ENCODE results near the gene AOPEP. TPM values are rescaled to one million over a fixed set of nuclear protein-coding genes. Genes with fewer than 3 reads are reported as not detected.

The AOPEP gene
- total and polyA plus RNA-seq, 2 of the 13 experiments (the other 11 are each of a cell fraction or from before 2014, with no cell fraction given) = 22.2 to 41.6 TPM

DNA sequence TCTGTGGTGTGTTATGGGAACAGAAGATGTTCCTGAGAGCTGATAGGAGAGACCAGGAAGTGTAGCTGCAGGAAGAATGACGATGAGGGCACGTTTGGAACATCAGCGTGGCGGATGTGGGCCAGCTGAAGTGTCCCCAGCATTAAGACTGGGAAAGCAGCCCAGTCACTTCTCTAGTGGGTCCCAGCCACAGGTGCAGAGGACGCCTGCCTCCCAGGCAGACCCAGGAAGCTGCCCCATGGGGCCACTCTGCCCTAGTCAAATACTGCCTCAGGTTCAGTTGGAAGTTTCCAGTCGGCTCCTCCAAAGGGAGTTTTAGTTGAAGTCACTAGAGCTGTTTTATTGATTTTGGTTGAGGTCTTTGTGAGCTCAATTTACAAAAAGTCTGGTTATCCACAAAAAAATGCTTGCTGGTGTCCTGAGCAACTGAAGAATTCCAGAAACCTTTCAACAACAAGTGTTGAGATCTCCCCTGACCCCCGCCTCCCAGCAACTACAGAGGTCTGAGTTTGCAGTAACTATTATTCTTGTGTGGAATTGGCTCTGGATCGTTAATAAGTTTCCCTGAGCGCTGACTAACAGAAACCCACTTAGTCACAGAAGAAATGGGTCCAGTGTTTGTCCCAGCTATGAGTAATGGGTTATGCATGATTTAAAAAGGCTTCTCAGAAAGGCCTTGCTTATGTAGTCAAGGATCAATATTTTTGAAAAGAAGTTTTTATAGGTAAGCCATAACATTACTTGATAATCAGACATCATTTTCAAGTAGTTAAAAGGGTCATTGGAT, 296.9 kb downstream of the AOPEP start (continued):
- TF ChIP-seq, protein P1, sequence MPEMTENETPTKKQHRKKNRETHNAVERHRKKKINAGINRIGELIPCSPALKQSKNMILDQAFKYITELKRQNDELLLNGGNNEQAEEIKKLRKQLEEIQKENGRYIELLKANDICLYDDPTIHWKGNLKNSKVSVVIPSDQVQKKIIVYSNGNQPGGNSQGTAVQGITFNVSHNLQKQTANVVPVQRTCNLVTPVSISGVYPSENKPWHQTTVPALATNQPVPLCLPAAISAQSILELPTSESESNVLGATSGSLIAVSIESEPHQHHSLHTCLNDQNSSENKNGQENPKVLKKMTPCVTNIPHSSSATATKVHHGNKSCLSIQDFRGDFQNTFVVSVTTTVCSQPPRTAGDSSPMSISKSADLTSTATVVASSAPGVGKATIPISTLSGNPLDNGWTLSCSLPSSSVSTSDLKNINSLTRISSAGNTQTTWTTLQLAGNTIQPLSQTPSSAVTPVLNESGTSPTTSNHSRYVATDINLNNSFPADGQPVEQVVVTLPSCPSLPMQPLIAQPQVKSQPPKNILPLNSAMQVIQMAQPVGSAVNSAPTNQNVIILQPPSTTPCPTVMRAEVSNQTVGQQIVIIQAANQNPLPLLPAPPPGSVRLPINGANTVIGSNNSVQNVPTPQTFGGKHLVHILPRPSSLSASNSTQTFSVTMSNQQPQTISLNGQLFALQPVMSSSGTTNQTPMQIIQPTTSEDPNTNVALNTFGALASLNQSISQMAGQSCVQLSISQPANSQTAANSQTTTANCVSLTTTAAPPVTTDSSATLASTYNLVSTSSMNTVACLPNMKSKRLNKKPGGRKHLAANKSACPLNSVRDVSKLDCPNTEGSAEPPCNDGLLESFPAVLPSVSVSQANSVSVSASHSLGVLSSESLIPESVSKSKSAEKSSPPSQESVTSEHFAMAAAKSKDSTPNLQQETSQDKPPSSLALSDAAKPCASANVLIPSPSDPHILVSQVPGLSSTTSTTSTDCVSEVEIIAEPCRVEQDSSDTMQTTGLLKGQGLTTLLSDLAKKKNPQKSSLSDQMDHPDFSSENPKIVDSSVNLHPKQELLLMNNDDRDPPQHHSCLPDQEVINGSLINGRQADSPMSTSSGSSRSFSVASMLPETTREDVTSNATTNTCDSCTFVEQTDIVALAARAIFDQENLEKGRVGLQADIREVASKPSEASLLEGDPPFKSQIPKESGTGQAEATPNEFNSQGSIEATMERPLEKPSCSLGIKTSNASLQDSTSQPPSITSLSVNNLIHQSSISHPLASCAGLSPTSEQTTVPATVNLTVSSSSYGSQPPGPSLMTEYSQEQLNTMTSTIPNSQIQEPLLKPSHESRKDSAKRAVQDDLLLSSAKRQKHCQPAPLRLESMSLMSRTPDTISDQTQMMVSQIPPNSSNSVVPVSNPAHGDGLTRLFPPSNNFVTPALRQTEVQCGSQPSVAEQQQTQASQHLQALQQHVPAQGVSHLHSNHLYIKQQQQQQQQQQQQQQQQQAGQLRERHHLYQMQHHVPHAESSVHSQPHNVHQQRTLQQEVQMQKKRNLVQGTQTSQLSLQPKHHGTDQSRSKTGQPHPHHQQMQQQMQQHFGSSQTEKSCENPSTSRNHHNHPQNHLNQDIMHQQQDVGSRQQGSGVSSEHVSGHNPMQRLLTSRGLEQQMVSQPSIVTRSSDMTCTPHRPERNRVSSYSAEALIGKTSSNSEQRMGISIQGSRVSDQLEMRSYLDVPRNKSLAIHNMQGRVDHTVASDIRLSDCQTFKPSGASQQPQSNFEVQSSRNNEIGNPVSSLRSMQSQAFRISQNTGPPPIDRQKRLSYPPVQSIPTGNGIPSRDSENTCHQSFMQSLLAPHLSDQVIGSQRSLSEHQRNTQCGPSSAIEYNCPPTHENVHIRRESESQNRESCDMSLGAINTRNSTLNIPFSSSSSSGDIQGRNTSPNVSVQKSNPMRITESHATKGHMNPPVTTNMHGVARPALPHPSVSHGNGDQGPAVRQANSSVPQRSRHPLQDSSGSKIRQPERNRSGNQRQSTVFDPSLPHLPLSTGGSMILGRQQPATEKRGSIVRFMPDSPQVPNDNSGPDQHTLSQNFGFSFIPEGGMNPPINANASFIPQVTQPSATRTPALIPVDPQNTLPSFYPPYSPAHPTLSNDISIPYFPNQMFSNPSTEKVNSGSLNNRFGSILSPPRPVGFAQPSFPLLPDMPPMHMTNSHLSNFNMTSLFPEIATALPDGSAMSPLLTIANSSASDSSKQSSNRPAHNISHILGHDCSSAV (CRISPR knock-in tag; IDR thresholded peaks at IDR 0.05; ENCODE audit: borderline replicate concordance) = no peak
- TF ChIP-seq KDM4B (CRISPR knock-in tag; IDR thresholded peaks at IDR 0.05) (0 out of 2 replicates have a peak, but pooled peaks have one; percentile 23), MAF1 (CRISPR knock-in tag; IDR thresholded peaks at IDR 0.05; ENCODE audit: borderline replicate concordance) (peak; percentile 34; the same call in 1 of the 2 replicates), HNF4G (IDR thresholded peaks at IDR 0.05; ENCODE audit: borderline replicate concordance, low read depth, low read length) (no peak), HNF4G (CRISPR knock-in tag; IDR thresholded peaks at IDR 0.05; ENCODE audit: borderline replicate concordance, low read depth) (0 out of 2 replicates have a peak, but pooled peaks have one; percentile 33)
- TF ChIP-seq, protein P2, sequence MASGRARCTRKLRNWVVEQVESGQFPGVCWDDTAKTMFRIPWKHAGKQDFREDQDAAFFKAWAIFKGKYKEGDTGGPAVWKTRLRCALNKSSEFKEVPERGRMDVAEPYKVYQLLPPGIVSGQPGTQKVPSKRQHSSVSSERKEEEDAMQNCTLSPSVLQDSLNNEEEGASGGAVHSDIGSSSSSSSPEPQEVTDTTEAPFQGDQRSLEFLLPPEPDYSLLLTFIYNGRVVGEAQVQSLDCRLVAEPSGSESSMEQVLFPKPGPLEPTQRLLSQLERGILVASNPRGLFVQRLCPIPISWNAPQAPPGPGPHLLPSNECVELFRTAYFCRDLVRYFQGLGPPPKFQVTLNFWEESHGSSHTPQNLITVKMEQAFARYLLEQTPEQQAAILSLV (CRISPR knock-in tag; IDR thresholded peaks at IDR 0.05; ENCODE audit: borderline replicate concordance) = no peak
- TF ChIP-seq, protein P3, sequence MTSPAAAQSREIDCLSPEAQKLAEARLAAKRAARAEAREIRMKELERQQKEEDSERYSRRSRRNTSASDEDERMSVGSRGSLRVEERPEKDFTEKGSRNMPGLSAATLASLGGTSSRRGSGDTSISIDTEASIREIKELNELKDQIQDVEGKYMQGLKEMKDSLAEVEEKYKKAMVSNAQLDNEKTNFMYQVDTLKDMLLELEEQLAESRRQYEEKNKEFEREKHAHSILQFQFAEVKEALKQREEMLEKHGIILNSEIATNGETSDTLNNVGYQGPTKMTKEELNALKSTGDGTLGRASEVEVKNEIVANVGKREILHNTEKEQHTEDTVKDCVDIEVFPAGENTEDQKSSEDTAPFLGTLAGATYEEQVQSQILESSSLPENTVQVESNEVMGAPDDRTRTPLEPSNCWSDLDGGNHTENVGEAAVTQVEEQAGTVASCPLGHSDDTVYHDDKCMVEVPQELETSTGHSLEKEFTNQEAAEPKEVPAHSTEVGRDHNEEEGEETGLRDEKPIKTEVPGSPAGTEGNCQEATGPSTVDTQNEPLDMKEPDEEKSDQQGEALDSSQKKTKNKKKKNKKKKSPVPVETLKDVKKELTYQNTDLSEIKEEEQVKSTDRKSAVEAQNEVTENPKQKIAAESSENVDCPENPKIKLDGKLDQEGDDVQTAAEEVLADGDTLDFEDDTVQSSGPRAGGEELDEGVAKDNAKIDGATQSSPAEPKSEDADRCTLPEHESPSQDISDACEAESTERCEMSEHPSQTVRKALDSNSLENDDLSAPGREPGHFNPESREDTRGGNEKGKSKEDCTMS (CRISPR knock-in tag; conservative IDR thresholded peaks at IDR 0.05) = no peak
- TF ChIP-seq, protein P4, sequence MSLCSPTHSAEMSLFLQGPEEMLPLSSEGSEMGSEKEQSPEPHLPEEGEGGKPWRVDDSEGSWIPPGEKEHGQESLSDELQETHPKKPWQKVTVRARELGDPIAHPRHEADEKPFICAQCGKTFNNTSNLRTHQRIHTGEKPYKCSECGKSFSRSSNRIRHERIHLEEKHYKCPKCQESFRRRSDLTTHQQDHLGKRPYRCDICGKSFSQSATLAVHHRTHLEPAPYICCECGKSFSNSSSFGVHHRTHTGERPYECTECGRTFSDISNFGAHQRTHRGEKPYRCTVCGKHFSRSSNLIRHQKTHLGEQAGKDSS (CRISPR knock-in tag; IDR thresholded peaks at IDR 0.05; ENCODE audit: borderline replicate concordance, low read depth) = peak; percentile 59; the same call in 1 of the 2 replicates
- TF ChIP-seq, protein P5, sequence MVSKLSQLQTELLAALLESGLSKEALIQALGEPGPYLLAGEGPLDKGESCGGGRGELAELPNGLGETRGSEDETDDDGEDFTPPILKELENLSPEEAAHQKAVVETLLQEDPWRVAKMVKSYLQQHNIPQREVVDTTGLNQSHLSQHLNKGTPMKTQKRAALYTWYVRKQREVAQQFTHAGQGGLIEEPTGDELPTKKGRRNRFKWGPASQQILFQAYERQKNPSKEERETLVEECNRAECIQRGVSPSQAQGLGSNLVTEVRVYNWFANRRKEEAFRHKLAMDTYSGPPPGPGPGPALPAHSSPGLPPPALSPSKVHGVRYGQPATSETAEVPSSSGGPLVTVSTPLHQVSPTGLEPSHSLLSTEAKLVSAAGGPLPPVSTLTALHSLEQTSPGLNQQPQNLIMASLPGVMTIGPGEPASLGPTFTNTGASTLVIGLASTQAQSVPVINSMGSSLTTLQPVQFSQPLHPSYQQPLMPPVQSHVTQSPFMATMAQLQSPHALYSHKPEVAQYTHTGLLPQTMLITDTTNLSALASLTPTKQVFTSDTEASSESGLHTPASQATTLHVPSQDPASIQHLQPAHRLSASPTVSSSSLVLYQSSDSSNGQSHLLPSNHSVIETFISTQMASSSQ (IDR thresholded peaks at IDR 0.05; ENCODE audit: low read depth) = no peak
- TF ChIP-seq, protein P5 (CRISPR knock-in tag; IDR thresholded peaks at IDR 0.05; ENCODE audit: borderline replicate concordance) = peak; percentile 50; the same call in 1 of the 2 replicates
